ENCODE measurements around the gene METTL25.
A peak's percentile ranks its signal among the peaks of the same experiment; 100 is the strongest.
"Not testable (repeated sequence)": the region's sequence is repeated elsewhere in the genome, so short reads cannot be mapped to it uniquely, and the experiment has no call there.

The METTL25 gene

GRCh38 chr12:82358200-82359114, at the start of gene METTL25, which contains the start of gene CCDC59:
TSS of gene METTL25 (plus strand) at chr12:82358529. CDS start at chr12:82358566, 37 bp downstream.
TSS of gene CCDC59 (minus strand) at chr12:82358387. CDS start at chr12:82358376, 11 bp downstream.
- DNase-seq, result peak; percentile 95

- DNase-seq, result no peak
Measured at GRCh38 chr12:82314406-82314892, 43.9 kb upstream of the METTL25 start.

- no peak for DNase-seq
Measured at GRCh38 chr12:82319276-82319675, 39.1 kb upstream of the METTL25 start.

GRCh38 chr12:82325540-82326336, 32.6 kb upstream of the METTL25 start:
- DNase-seq, result no peak

- DNase-seq, result peak; percentile 21
Measured at GRCh38 chr12:82326905-82327503, 31.3 kb upstream of the METTL25 start.

- no peak for DNase-seq
Measured at GRCh38 chr12:82327861-82328260, 30.5 kb upstream of the METTL25 start.

- peak; percentile 81 for DNase-seq
Measured at GRCh38 chr12:82329508-82329907, 28.8 kb upstream of the METTL25 start.

- DNase-seq, result no peak
Measured at GRCh38 chr12:82350161-82350560, 8.2 kb upstream of the METTL25 start.

- no peak for DNase-seq
Measured at GRCh38 chr12:82351390-82351789, 6.9 kb upstream of the METTL25 start.

GRCh38 chr12:82357340-82357739, 989 bp upstream of the METTL25 start:
- no peak for DNase-seq

GRCh38 chr12:82357845-82358199, 507 bp upstream of the METTL25 start:
- DNase-seq, result no peak

GRCh38 chr12:82359115-82359478, 768 bp downstream of the METTL25 start:
- DNase-seq, result no peak

GRCh38 chr12:82360834-82361233, 2.5 kb downstream of the METTL25 start:
- not testable (repeated sequence) for DNase-seq

GRCh38 chr12:82361461-82361915, 3.2 kb downstream of the METTL25 start:
- DNase-seq, result no peak

- DNase-seq, result no peak
Measured at GRCh38 chr12:82363990-82364389, 5.7 kb downstream of the METTL25 start.

GRCh38 chr12:82366197-82366596, 7.9 kb downstream of the METTL25 start:
- no peak for DNase-seq

- no peak for DNase-seq
Measured at GRCh38 chr12:82375201-82375600, 16.9 kb downstream of the METTL25 start.

- DNase-seq, result no peak
Measured at GRCh38 chr12:82378997-82379396, 20.7 kb downstream of the METTL25 start.

GRCh38 chr12:82383930-82384552, 25.7 kb downstream of the METTL25 start:
- no peak for DNase-seq

GRCh38 chr12:82398879-82399278, 40.5 kb downstream of the METTL25 start:
- no peak for DNase-seq

- no peak for DNase-seq
Measured at GRCh38 chr12:82400819-82401218, 42.5 kb downstream of the METTL25 start.

- no peak for DNase-seq
Measured at GRCh38 chr12:82406651-82407050, 48.3 kb downstream of the METTL25 start.

GRCh38 chr12:82407481-82407880, 49.2 kb downstream of the METTL25 start:
- no peak for DNase-seq

Measured in NCI-H1092 (cell line).